ENCODE measurements around the gene KLHL29. TPM values are rescaled to one million over a fixed set of nuclear protein-coding genes. Genes with fewer than 3 reads are reported as not detected.

The KLHL29 gene
- total and polyA plus RNA-seq, 10 of the 15 experiments (the other 5 are each of a cell fraction or from before 2014, with no cell fraction given): 1.4 to 19.5 (median 6.1) TPM

- Histone ChIP-seq H3K4me1 (ENCODE audit: control insufficient read depth, insufficient read depth, low read length) (no peaks in the 10 kb centered on the region), H3K4me3 (no peak overlapping the region), H4K20me1 (ENCODE audit: control insufficient read depth, insufficient read depth) (no peaks in the 10 kb centered on the region), H3K9ac (ENCODE audit: control insufficient read depth, insufficient read depth, low read length) (no peak overlapping the region), H2AFZ (ENCODE audit: control insufficient read depth, low read depth, low read length) (no peak overlapping the region), H3K9me3 (replicated peaks; ENCODE audit: control insufficient read depth, insufficient read depth, low read length) (no peaks in the 10 kb centered on the region), H3K79me2 (ENCODE audit: control insufficient read depth, insufficient read depth, low read length) (no peaks in the 10 kb centered on the region), H3K36me3 (ENCODE audit: control insufficient read depth in 2 of 2, insufficient read depth in 2 of 2, low read length in 1 of 2) (peaks cover 11 to 12% of the 10 kb centered on the region in 2 experiments; a peak in 3 of 4 replicates), H3K27me3 (replicated peaks in 1 of 2; ENCODE audit: control insufficient read depth in 2 of 2, insufficient read depth in 2 of 2, low read length in 1 of 2) (no peaks in the 10 kb centered on the region), H3K27ac (ENCODE audit: control insufficient read depth, insufficient read depth) (no peak overlapping the region), H3K4me2 (ENCODE audit: control insufficient read depth, insufficient read depth) (no peak overlapping the region)
- ChIA-PET SMC1A (ENCODE audit: uncharacterized antibody, unreplicated experiment) (no interaction called here), CTCF (no interaction called here), POLR2A (no interaction called here), RAD21 (ENCODE audit: unreplicated experiment) (no interaction called here)
- in situ Hi-C loops (cut with MboI) (no loop called here), intact Hi-C loops (cut with micrococcal nuclease; ENCODE audit: unreplicated experiment) (no loop called here)
- WGBS (ENCODE audit: insufficient coverage, insufficient replicate concordance, low lambda C conversion rate, missing lambda C conversion rate): 97% methylated on average over 24 of the region's 24 CpGs
- BruUV-seq (replicated peaks): no TSS peak
- DNase-seq (ENCODE audit: low read depth, low spot score): no peak
- no peak for FAIRE-seq
- no peak for ATAC-seq
- no peak for TF ChIP-seq PBX3 (IDR thresholded peaks at IDR 0.05; ENCODE audit: insufficient replicate concordance, low read depth, low read length)
- TF ChIP-seq ETV6 (conservative IDR thresholded peaks at IDR 0.05 in 1 of 2, IDR thresholded peaks at IDR 0.05 in 1 of 2; ENCODE audit: borderline replicate concordance in 1 of 2, low read depth in 1 of 2): no peak
- TF ChIP-seq CREB1 (IDR thresholded peaks at IDR 0.05; ENCODE audit: low read depth): no peak
- no peak for TF ChIP-seq IRF5 (IDR thresholded peaks at IDR 0.05; ENCODE audit: borderline replicate concordance)
- no peak for TF ChIP-seq ZZZ3 (IDR thresholded peaks at IDR 0.05; ENCODE audit: control insufficient read depth, insufficient read length, low read depth)
- no peak for TF ChIP-seq IKZF2 (IDR thresholded peaks at IDR 0.05)
- TF ChIP-seq SKIL (IDR thresholded peaks at IDR 0.05; ENCODE audit: low read depth, poor library complexity, severe bottlenecking): no peak
- no peak for TF ChIP-seq REST (IDR thresholded peaks at IDR 0.05; ENCODE audit: low read depth, low read length)
- no peak for TF ChIP-seq ZNF622 (IDR thresholded peaks at IDR 0.05)
- TF ChIP-seq IRF4 (IDR thresholded peaks at IDR 0.05; ENCODE audit: low read depth, low read length): no peak
- no peak for TF ChIP-seq RELB (IDR thresholded peaks at IDR 0.05; ENCODE audit: low read depth)
- TF ChIP-seq MTA2 (IDR thresholded peaks at IDR 0.05; ENCODE audit: low read depth): no peak
- TF ChIP-seq KAT2A (conservative IDR thresholded peaks at IDR 0.05; ENCODE audit: control insufficient read depth, low read depth, low read length): no peak
- no peak for TF ChIP-seq SP1 (IDR thresholded peaks at IDR 0.05; ENCODE audit: low read depth, low read length)
Measured at GRCh38 chr2:23695214-23695889, 310.4 kb downstream of the KLHL29 start.
